MCF 10A (cell line): ENCODE measurements around the gene WFS1. TPM values are rescaled to one million over a fixed set of nuclear protein-coding genes. Genes with fewer than 3 reads are reported as not detected.

Experiments used
- BruUV-seq: library from RNA; stranded (reverse); fragments of 400-500 nt; replicated peaks from 2 replicates; lab custom pipeline; 2021; lab: Mats Ljungman, UMichigan
- CTCF ChIA-PET: fragments of 300-600 bp; sonication (Branson Sonifier 250); formaldehyde crosslinking; extraction: SDS; loops from one replicate; lab custom pipeline; 2021; ENCODE audit warnings: antibody characterized with exemption, inconsistent platforms; lab: Yijun Ruan, JAX
- POLR2A ChIA-PET: fragments of 300-600, 350-650 bp; sonication (Branson Sonifier 250); formaldehyde crosslinking; extraction: SDS; loops from one replicate; lab custom pipeline; 2020; ENCODE audit warnings: antibody characterized with exemption, inconsistent platforms; lab: Yijun Ruan, JAX
- DNase-seq: peaks from one replicate; pipeline ENCODE4 v3.0.0-alpha.2; 2018; ENCODE audit not compliant: unreplicated experiment
- H3K27ac Mint-ChIP-seq: one replicate; pipeline ENCODE4 v1.8.0; 2022; ENCODE audit warnings: mild to moderate bottlenecking, low read depth, mixed read lengths; ENCODE audit not compliant: unreplicated experiment
- H3K27me3 Mint-ChIP-seq: one replicate; pipeline ENCODE4 v1.8.0; 2022; ENCODE audit warnings: mixed read lengths; ENCODE audit not compliant: insufficient read depth, unreplicated experiment
- H3K36me3 Mint-ChIP-seq: one replicate; pipeline ENCODE4 v1.8.0; 2022; ENCODE audit warnings: mild to moderate bottlenecking, moderate library complexity, mixed read lengths; ENCODE audit not compliant: insufficient read depth, unreplicated experiment
- H3K4me1 Mint-ChIP-seq: one replicate; pipeline ENCODE4 v1.8.0; 2022; ENCODE audit warnings: mixed read lengths; ENCODE audit not compliant: insufficient read depth, unreplicated experiment
- H3K4me3 Mint-ChIP-seq: one replicate; pipeline ENCODE4 v1.8.0; 2022; ENCODE audit warnings: mild to moderate bottlenecking, moderate library complexity, mixed read lengths; ENCODE audit not compliant: unreplicated experiment
- H3K9me3 Mint-ChIP-seq: one replicate; pipeline ENCODE4 v1.8.0; 2022; ENCODE audit warnings: mixed read lengths; ENCODE audit not compliant: unreplicated experiment
- CTCF ChIP-seq: fragments of 200-600 bp; IDR thresholded peaks from one replicate; pipeline ENCODE4 v1.8.0; 2022; ENCODE audit warnings: antibody characterized with exemption, mild to moderate bottlenecking; ENCODE audit not compliant: unreplicated experiment
- intact Hi-C: fragments of 100-400 bp; cut with micrococcal nuclease; formaldehyde crosslinking; loops from 2 replicates; pipeline ENCODE4 v1.14.1; 2022
- total RNA-seq: library from RNA; stranded (reverse); gene quantifications from 2 replicates; pipeline ENCODE4 v1.2.3, GENCODE V29; 2022

Gene WFS1
- total RNA-seq, 1 experiment from 2014 or later: 41.7 TPM

- H3K27ac Mint-ChIP-seq: no peak overlapping the region
- H3K9me3 Mint-ChIP-seq: no peaks in the 10 kb centered on the region
- ChIA-PET CTCF (interaction anchor here (0.6 to 20.3 kb wide), 5 partner anchors 9 to 324 kb away, joined by 3 to 522 read pairs (median 6); no protein-coding TSS in a partner anchor), POLR2A (no interaction called here)
- H3K36me3 Mint-ChIP-seq: peaks cover 4% of the 10 kb centered on the region
- no peak for TF ChIP-seq CTCF
- intact Hi-C loops: no loop called here
- no peak overlapping the region for H3K4me3 Mint-ChIP-seq
- DNase-seq: no peak
- BruUV-seq: no TSS peak
- H3K27me3 Mint-ChIP-seq: peaks cover 10% of the 10 kb centered on the region
- H3K4me1 Mint-ChIP-seq: no peaks in the 10 kb centered on the region
Observed at GRCh38 chr4:6322067-6322760, 52.6 kb downstream of the WFS1 start.

GRCh38 chr4:6322761-6323566, 53.3 kb downstream of the WFS1 start:
- Mint-ChIP-seq H3K27ac (no peak overlapping the region), H3K4me3 (no peak overlapping the region), H3K4me1 (no peaks in the 10 kb centered on the region), H3K36me3 (peaks cover 4% of the 10 kb centered on the region), H3K27me3 (peaks cover 10% of the 10 kb centered on the region), H3K9me3 (no peaks in the 10 kb centered on the region)
- POLR2A ChIA-PET: interaction anchor here (1.1 to 1.2 kb wide), 2 partner anchors 69 to 71 kb away, joined by 3 to 4 read pairs; no protein-coding TSS in a partner anchor
- no peak for TF ChIP-seq CTCF
- BruUV-seq: no TSS peak
- DNase-seq: no peak
- intact Hi-C loops: no loop called here
- CTCF ChIA-PET: interaction anchor here (0.7 to 20.3 kb wide), 4 partner anchors 9 to 325 kb away, joined by 3 to 522 read pairs (median 5); no protein-coding TSS in a partner anchor

- Mint-ChIP-seq H3K9me3 (no peaks in the 10 kb centered on the region), H3K36me3 (peaks cover 4% of the 10 kb centered on the region), H3K4me3 (no peak overlapping the region), H3K4me1 (no peaks in the 10 kb centered on the region), H3K27me3 (peaks cover 10% of the 10 kb centered on the region), H3K27ac (no peak overlapping the region)
- TF ChIP-seq CTCF: no peak
- POLR2A ChIA-PET: interaction anchor here (1.1 kb wide), 1 partner anchor 72 kb away, joined by 4 read pairs; no protein-coding TSS in a partner anchor
- no peak for DNase-seq
- CTCF ChIA-PET: interaction anchor here (0.6 to 20.3 kb wide), 4 partner anchors 15 to 297 kb away, joined by 3 to 522 read pairs (median 3); no protein-coding TSS in a partner anchor
- BruUV-seq: no TSS peak
- intact Hi-C loops: no loop called here
Observed at GRCh38 chr4:6324461-6324998, 54.9 kb downstream of the WFS1 start.
